Hepatocyte (in vitro differentiated cells): Measurements from ENCODE around the gene DYRK1A. TPM values are rescaled to one million over a fixed set of nuclear protein-coding genes. Genes with fewer than 3 reads are reported as not detected.
A peak's percentile ranks its signal among the peaks of the same experiment; 100 is the strongest.

Experiments used
- DNase-seq: peaks from one replicate; pipeline ENCODE4 v3.0.0-alpha.2; 2016; ENCODE audit warnings: low spot score
- H2AFZ ChIP-seq: fragments of 200-600 bp; sonication (generic); 2 replicates; pipeline ENCODE4 v1.6.0; 2016; ENCODE audit warnings: antibody characterized with exemption, mild to moderate bottlenecking
- H3K27ac ChIP-seq: fragments of 200-600 bp; sonication (generic); 2 replicates; pipeline ENCODE4 v1.5.1; 2016; ENCODE audit warnings: mild to moderate bottlenecking
- H3K27me3 ChIP-seq: fragments of 200-600 bp; sonication (generic); 2 replicates; pipeline ENCODE4 v1.6.1; 2016
- H3K36me3 ChIP-seq: fragments of 200-600 bp; sonication (generic); replicated peaks from 2 replicates; pipeline ENCODE4 v1.5.1; 2016; ENCODE audit warnings: low read depth; ENCODE audit not compliant: insufficient read depth
- H3K4me1 ChIP-seq: fragments of 200-600 bp; sonication (generic); 2 replicates; pipeline ENCODE4 v1.5.1; 2016; ENCODE audit warnings: mild to moderate bottlenecking, moderate library complexity; ENCODE audit not compliant: insufficient read depth
- H3K4me2 ChIP-seq: fragments of 200-600 bp; sonication (generic); 2 replicates; pipeline ENCODE4 v1.6.0; 2016
- H3K4me3 ChIP-seq: fragments of 200-600 bp; sonication (generic); 2 replicates; pipeline ENCODE4 v1.5.1; 2016; ENCODE audit warnings: mild to moderate bottlenecking
- H3K79me2 ChIP-seq: fragments of 200-600 bp; sonication (generic); 2 replicates; pipeline ENCODE4 v1.6.0; 2017; ENCODE audit warnings: mild to moderate bottlenecking
- H3K9me2 ChIP-seq: fragments of 200-600 bp; sonication (generic); replicated peaks from 2 replicates; pipeline ENCODE4 v1.6.0; 2017; ENCODE audit warnings: mild to moderate bottlenecking; ENCODE audit not compliant: insufficient read depth
- H3K9me3 ChIP-seq: fragments of 200-600 bp; sonication (generic); 2 replicates; pipeline ENCODE4 v1.5.1; 2016; ENCODE audit warnings: low read depth, mild to moderate bottlenecking
- H4K20me1 ChIP-seq: fragments of 200-600 bp; sonication (generic); 2 replicates; pipeline ENCODE4 v1.6.0; 2016; ENCODE audit warnings: mild to moderate bottlenecking; ENCODE audit not compliant: insufficient read depth, poor library complexity, severe bottlenecking
- CTCF ChIP-seq: fragments of 200-600 bp; sonication (generic); IDR thresholded peaks from 2 replicates; pipeline ENCODE4 v1.5.1; 2016; ENCODE audit warnings: antibody characterized with exemption, mild to moderate bottlenecking; ENCODE audit not compliant: poor library complexity
- EZH2 ChIP-seq: fragments of 200-600 bp; sonication (generic); IDR thresholded peaks from 2 replicates; pipeline ENCODE4 v1.6.1; 2016; ENCODE audit warnings: antibody characterized with exemption, mild to moderate bottlenecking, borderline replicate concordance
- EZH2phosphoT487 ChIP-seq: fragments of 200-600 bp; sonication (generic); IDR thresholded peaks from one replicate; pipeline ENCODE4 v1.6.1; 2018; ENCODE audit warnings: antibody characterized with exemption, mild to moderate bottlenecking, low read depth, moderate library complexity; ENCODE audit not compliant: unreplicated experiment, severe bottlenecking
- WGBS: methylation state at CpG from one replicate; pipeline ENCODE4 v1.1.6; 2016; ENCODE audit warnings: low lambda C conversion rate; ENCODE audit errors: missing lambda C conversion rate; 5-methylcytosine and 5-hydroxymethylcytosine counted together
- polyA plus RNA-seq: library from polyadenylated mRNA; unstranded; fragments of >200 nt; fragmentation: Nextera tagmentation; extraction: Ambion mirVana; gene quantifications from 2 replicates; pipeline ENCODE4 v1.2.1, GENCODE V29; 2016
- total RNA-seq: library from RNA; depleted of rRNA; stranded (reverse); fragments of >200 nt; gene quantifications from 2 replicates; pipeline ENCODE4 v1.2.3, GENCODE V29; 2014

The DYRK1A gene
- total and polyA plus RNA-seq, 2 experiments from 2014 or later: 4.9 to 85.2 TPM

GRCh38 chr21:37535672-37536071 is 169.1 kb downstream of the DYRK1A start:
- Histone ChIP-seq H3K36me3 (no peaks in the 10 kb centered on the region), H3K4me1 (peaks cover 15% of the 10 kb centered on the region), H3K9me2 (no peaks in the 10 kb centered on the region), H3K27me3 (no peaks in the 10 kb centered on the region), H3K9me3 (no peaks in the 10 kb centered on the region), H2AFZ (no peak overlapping the region), H3K27ac (no peak overlapping the region), H3K4me3 (no peak overlapping the region), H3K4me2 (no peak overlapping the region), H3K79me2 (no peaks in the 10 kb centered on the region), H4K20me1 (no peaks in the 10 kb centered on the region)
- DNase-seq: no peak
- TF ChIP-seq CTCF (no peak), EZH2 (no peak), EZH2phosphoT487 (no peak)
- 98% methylated on average over 7 of the region's 7 CpGs for WGBS

GRCh38 chr21:37536616-37537278 is 170.2 kb downstream of the DYRK1A start:
- TF ChIP-seq EZH2: no peak
- TF ChIP-seq CTCF: no peak
- TF ChIP-seq EZH2phosphoT487: no peak
- H3K9me2 ChIP-seq: no peaks in the 10 kb centered on the region
- H3K79me2 ChIP-seq: no peaks in the 10 kb centered on the region
- 29% methylated on average over 8 of the region's 8 CpGs for WGBS
- H3K27ac ChIP-seq: peak overlapping the region; percentile 72
- peaks cover 4% of the 10 kb centered on the region for H3K4me1 ChIP-seq
- H2AFZ ChIP-seq: no peak overlapping the region
- DNase-seq: no peak
- no peaks in the 10 kb centered on the region for H4K20me1 ChIP-seq
- H3K9me3 ChIP-seq: no peaks in the 10 kb centered on the region
- no peak overlapping the region for H3K4me2 ChIP-seq
- no peaks in the 10 kb centered on the region for H3K27me3 ChIP-seq
- no peak overlapping the region for H3K4me3 ChIP-seq
- H3K36me3 ChIP-seq: no peaks in the 10 kb centered on the region

DNA sequence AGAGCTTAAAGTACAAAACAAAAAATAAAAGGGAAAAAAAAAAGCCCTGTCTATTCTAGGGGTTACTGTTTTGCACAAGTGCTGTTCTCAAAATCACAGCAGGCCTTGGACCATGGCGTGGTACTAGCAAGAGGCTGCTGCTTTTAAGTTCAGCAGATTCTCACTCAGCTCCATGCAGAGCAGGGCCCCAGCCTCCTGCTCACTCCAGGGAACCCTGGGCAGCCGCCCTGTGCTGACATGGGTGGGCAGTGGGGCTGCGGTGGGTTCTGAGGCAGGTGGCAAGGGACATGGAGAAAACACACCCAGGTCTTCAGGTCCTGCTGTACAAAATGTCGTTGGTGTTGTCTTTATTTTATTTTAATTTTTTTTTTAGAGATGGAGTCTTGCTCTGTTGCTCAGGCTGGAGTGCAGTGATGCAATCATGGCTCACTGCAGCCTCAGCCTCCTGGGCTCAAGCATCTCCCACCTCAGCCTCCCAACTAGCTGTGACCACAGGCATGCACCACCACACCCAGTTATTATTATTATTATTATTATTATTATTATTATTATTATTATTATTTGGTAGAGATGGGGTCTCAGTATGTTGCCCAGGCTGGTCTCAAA is 170.9 kb downstream of the DYRK1A start:
- 85% methylated on average over 4 of the region's 4 CpGs for WGBS
- H3K4me3 ChIP-seq: no peak overlapping the region
- peaks cover 4% of the 10 kb centered on the region for H3K4me1 ChIP-seq
- H2AFZ ChIP-seq: no peak overlapping the region
- H3K36me3 ChIP-seq: no peaks in the 10 kb centered on the region
- H3K9me3 ChIP-seq: no peaks in the 10 kb centered on the region
- no peaks in the 10 kb centered on the region for H3K79me2 ChIP-seq
- no peaks in the 10 kb centered on the region for H3K27me3 ChIP-seq
- TF ChIP-seq EZH2: no peak
- no peak for TF ChIP-seq CTCF
- no peak for TF ChIP-seq EZH2phosphoT487
- no peaks in the 10 kb centered on the region for H4K20me1 ChIP-seq
- DNase-seq: no peak
- no peak overlapping the region for H3K4me2 ChIP-seq
- H3K9me2 ChIP-seq: no peaks in the 10 kb centered on the region
- peak overlapping the region; percentile 72 for H3K27ac ChIP-seq
